Measurements from ENCODE around the gene LGI4. TPM values are rescaled to one million over a fixed set of nuclear protein-coding genes. Genes with fewer than 3 reads are reported as not detected.

The LGI4 gene
- total RNA-seq, 1 donor from 2014 or later = 16.1 TPM

DNA sequence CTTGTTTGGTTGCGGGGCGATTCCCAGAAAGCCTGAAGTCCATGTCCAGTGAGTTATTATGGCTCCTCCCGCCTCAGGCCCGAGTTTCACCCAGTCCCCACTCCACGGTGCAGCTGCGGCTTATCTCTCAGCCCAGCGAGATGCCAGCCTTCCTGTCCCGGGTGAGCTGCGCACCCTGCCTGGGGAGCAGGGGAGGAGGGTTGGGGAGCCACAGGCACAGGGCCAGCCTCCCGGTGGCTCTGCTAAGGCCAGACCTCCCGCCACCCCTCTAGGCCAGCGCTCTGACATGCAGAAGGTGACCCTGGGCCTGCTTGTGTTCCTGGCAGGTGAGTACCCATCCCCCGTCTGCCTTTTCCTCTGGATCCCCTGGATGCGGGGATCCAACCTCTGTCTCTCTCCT is 15.8 kb downstream of the LGI4 start:
- H3K27me3 Mint-ChIP-seq (ENCODE audit: low read depth) = peaks cover 3% of the 10 kb centered on the region
- H3K4me1 Mint-ChIP-seq = peaks cover 53% of the 10 kb centered on the region
- no peak overlapping the region for H3K27ac Mint-ChIP-seq (ENCODE audit: unreplicated experiment)
- no peak for DNase-seq (ENCODE audit: low read depth, low spot score)
- H3K4me3 Mint-ChIP-seq = no peak overlapping the region
- TF ChIP-seq, protein P1, sequence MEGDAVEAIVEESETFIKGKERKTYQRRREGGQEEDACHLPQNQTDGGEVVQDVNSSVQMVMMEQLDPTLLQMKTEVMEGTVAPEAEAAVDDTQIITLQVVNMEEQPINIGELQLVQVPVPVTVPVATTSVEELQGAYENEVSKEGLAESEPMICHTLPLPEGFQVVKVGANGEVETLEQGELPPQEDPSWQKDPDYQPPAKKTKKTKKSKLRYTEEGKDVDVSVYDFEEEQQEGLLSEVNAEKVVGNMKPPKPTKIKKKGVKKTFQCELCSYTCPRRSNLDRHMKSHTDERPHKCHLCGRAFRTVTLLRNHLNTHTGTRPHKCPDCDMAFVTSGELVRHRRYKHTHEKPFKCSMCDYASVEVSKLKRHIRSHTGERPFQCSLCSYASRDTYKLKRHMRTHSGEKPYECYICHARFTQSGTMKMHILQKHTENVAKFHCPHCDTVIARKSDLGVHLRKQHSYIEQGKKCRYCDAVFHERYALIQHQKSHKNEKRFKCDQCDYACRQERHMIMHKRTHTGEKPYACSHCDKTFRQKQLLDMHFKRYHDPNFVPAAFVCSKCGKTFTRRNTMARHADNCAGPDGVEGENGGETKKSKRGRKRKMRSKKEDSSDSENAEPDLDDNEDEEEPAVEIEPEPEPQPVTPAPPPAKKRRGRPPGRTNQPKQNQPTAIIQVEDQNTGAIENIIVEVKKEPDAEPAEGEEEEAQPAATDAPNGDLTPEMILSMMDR (conservative IDR thresholded peaks at IDR 0.05) = no peak
- H3K9me3 Mint-ChIP-seq = no peaks in the 10 kb centered on the region
- H3K36me3 Mint-ChIP-seq (ENCODE audit: low read depth) = no peaks in the 10 kb centered on the region

GRCh38 chr19:35118268-35119020 is 16.4 kb downstream of the LGI4 start:
- peaks cover 51% of the 10 kb centered on the region for H3K4me1 Mint-ChIP-seq
- DNase-seq (ENCODE audit: low read depth, low spot score) = no peak

GRCh38 chr19:35117799-35118198 is 17.1 kb downstream of the LGI4 start:
- Mint-ChIP-seq H3K36me3 (ENCODE audit: low read depth) (no peaks in the 10 kb centered on the region), H3K27me3 (ENCODE audit: low read depth) (peaks cover 3% of the 10 kb centered on the region), H3K4me3 (no peak overlapping the region), H3K9me3 (no peaks in the 10 kb centered on the region), H3K4me1 (peaks cover 44% of the 10 kb centered on the region), H3K27ac (ENCODE audit: unreplicated experiment) (no peak overlapping the region)
- TF ChIP-seq, protein P1 (conservative IDR thresholded peaks at IDR 0.05) = no peak
- no peak for DNase-seq (ENCODE audit: low read depth, low spot score)

More at GRCh38 chr19:35118268-35119020, 16.4 kb downstream of the LGI4 start:
- Mint-ChIP-seq H3K36me3 (ENCODE audit: low read depth) (no peaks in the 10 kb centered on the region), H3K9me3 (no peaks in the 10 kb centered on the region), H3K27ac (ENCODE audit: unreplicated experiment) (peak overlapping the region; percentile 71), H3K27me3 (ENCODE audit: low read depth) (peaks cover 3% of the 10 kb centered on the region), H3K4me3 (no peak overlapping the region)
- TF ChIP-seq, protein P1 (conservative IDR thresholded peaks at IDR 0.05) = no peak

DNA sequence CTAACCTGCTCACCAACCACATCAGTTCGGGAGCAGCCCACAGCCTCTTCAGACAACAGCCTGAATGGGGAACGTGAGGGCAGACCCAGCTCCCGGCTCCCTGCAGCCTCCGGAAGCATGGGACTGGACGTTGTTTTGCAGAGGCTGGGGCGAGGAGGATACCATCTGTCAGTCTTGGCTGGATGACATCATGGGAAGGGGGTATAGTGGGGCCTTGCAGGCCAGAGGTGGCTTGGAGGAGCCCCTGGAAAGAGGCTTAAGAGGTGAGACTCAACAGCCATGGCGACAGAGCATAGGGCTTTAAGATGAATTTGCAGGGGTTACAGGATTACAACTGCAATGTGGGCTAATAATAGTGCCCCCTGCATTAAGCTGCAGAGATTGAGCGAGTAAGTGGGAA is 17.7 kb downstream of the LGI4 start:
- Mint-ChIP-seq H3K9me3 (no peaks in the 10 kb centered on the region), H3K36me3 (ENCODE audit: low read depth) (no peaks in the 10 kb centered on the region), H3K27ac (ENCODE audit: unreplicated experiment) (no peak overlapping the region), H3K27me3 (ENCODE audit: low read depth) (peaks cover 3% of the 10 kb centered on the region), H3K4me1 (peaks cover 46% of the 10 kb centered on the region), H3K4me3 (peak overlapping the region; percentile 20)
- TF ChIP-seq, protein P1 (conservative IDR thresholded peaks at IDR 0.05) = no peak
- DNase-seq (ENCODE audit: low read depth, low spot score) = no peak

DNA sequence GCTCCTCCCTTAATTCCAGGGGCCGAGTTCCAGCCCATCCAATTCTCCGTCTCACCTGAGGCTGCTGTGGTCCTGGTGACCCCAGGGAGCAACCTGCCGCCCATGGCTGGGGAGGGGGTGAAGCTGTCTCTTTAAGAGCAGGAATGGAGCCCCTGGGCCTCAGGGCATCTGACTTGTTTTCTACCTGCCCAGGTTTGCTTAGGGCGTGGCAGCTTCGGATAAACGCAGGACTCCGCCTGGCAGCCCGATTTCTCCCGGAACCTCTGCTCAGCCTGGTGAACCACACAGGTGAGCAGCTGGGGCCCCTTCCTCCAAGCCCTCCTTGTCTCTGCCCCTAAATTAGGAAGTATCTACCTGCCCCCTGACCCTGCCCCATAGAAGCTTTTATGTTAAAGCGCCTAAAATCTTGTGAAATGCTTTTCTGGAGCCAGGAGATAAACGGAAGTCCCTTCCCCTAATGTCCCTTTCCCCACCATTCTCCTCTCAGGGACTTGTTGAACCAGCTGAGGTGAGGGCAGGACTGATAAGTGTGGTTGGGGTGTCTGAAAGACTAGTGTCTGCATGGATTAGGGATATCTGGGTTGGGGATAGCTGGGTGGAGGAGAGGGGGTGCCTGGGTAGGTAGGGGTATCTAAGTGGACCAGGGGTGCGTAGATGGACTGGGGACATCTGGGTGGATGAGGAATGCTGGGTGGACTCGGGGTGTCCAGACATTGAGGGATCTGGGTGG is 18.6 kb downstream of the LGI4 start:
- Mint-ChIP-seq H3K36me3 (ENCODE audit: low read depth) (no peaks in the 10 kb centered on the region), H3K9me3 (no peaks in the 10 kb centered on the region), H3K4me3 (peak overlapping the region; percentile 78), H3K27ac (ENCODE audit: unreplicated experiment) (peak overlapping the region; percentile 90), H3K4me1 (peaks cover 50% of the 10 kb centered on the region), H3K27me3 (ENCODE audit: low read depth) (peaks cover 3% of the 10 kb centered on the region)
- DNase-seq (ENCODE audit: low read depth, low spot score) = no peak
- TF ChIP-seq, protein P1 (conservative IDR thresholded peaks at IDR 0.05) = no peak

Data from neural crest cell (in vitro differentiated cells).